K562 (cell line): Measurements from ENCODE around the gene LYRM1. TPM values are rescaled to one million over a fixed set of nuclear protein-coding genes. Genes with fewer than 3 reads are reported as not detected.

Experiments used
- ATAC-seq: fragments of 200-7000 bp; cut with Tn5 transposase; 3 replicates; pipeline ENCODE4 v1.9.1; 2020; ENCODE audit warnings: moderate library complexity
- BruUV-seq: library from RNA; stranded (reverse); fragments of 400-500 nt; replicated peaks from 2 replicates; lab custom pipeline; 2021; lab: Mats Ljungman, UMichigan
- CTCF ChIA-PET: fragments of 300-600 bp; formaldehyde crosslinking; extraction: SDS; loops from one replicate; lab custom pipeline; 2021; ENCODE audit warnings: low intra/inter-chr PET ratio; lab: Yijun Ruan, JAX
- POLR2A ChIA-PET: fragments of 300-600, 350-650 bp; sonication (Branson Sonifier 250); formaldehyde crosslinking; extraction: SDS; loops from one replicate; lab custom pipeline; 2021; ENCODE audit warnings: antibody characterized with exemption, inconsistent platforms; lab: Yijun Ruan, JAX
- DNase-seq, 4 experiments: peaks; one replicate each; pipeline versions ENCODE4 v3.0.0 to v3.0.0-alpha.2; 2011 to 2018; ENCODE audit warnings: low spot score in 3 of 4, mixed read lengths in 3 of 4; ENCODE audit errors: extremely low read depth in 1 of 4
- FAIRE-seq: peaks from 2 replicates; lab custom pipeline; 2011; peaks lifted over from hg19 to GRCh38; lab: Jason Lieb, UNC
- H2AFZ ChIP-seq: 2 replicates; pipeline ENCODE4 v1.6.0; 2011; ENCODE audit warnings: low read depth, low read length, control low read depth, inconsistent platforms
- H3K27ac ChIP-seq: fragments of 200-600 bp; 3 replicates; pipeline ENCODE4 v1.8.0; 2011; ENCODE audit warnings: low read depth, mild to moderate bottlenecking, control low read depth, inconsistent platforms, low read length, moderate library complexity, mixed read lengths; ENCODE audit errors: extremely low read depth
- H3K27me3 ChIP-seq, 2 experiments: fragments of 300-600 bp in 1 of 2; 2 replicates in 1 of 2; 3 replicates in 1 of 2; pipeline versions ENCODE4 v1.6.0 to v1.8.0; 2011; ENCODE audit warnings: inconsistent platforms in 2 of 2, low read length in 2 of 2, mild to moderate bottlenecking in 1 of 2, mixed read lengths in 1 of 2, moderate library complexity in 1 of 2; ENCODE audit not compliant: control insufficient read depth in 2 of 2, insufficient read depth in 2 of 2
- H3K36me3 ChIP-seq: fragments of 300-600 bp; 3 replicates; pipeline ENCODE4 v1.8.0; 2011; ENCODE audit warnings: mild to moderate bottlenecking, low read length, inconsistent platforms; ENCODE audit not compliant: control insufficient read depth, insufficient read depth
- H3K4me1 ChIP-seq, 2 experiments: fragments of 200-600 bp in 1 of 2; replicated peaks in 1 of 2; 2 replicates in 1 of 2; 3 replicates in 1 of 2; pipeline versions ENCODE4 v1.5.1 to v1.8.0; 2011; ENCODE audit warnings: inconsistent platforms in 2 of 2, low read length in 2 of 2, mild to moderate bottlenecking in 1 of 2, mixed read lengths in 1 of 2, moderate library complexity in 1 of 2; ENCODE audit not compliant: control insufficient read depth in 2 of 2, insufficient read depth in 2 of 2
- H3K4me2 ChIP-seq: 2 replicates; pipeline ENCODE4 v1.6.1; 2011; ENCODE audit warnings: low read length, control low read depth, inconsistent platforms, mixed read lengths; ENCODE audit not compliant: insufficient read depth
- H3K4me3 ChIP-seq: fragments of 200-600 bp; sonication (generic), shearing (Covaris generic); 2 replicates; pipeline ENCODE4 v1.5.1; 2016; ENCODE audit warnings: control low read depth, inconsistent platforms
- H3K79me2 ChIP-seq: fragments of 200-600 bp; 3 replicates; pipeline ENCODE4 v1.8.0; 2011; ENCODE audit warnings: low read length, inconsistent platforms; ENCODE audit not compliant: control insufficient read depth, insufficient read depth
- H3K9ac ChIP-seq, 2 experiments: 2 replicates each; pipeline versions ENCODE4 v1.6.0 to v1.6.1; 2011; ENCODE audit warnings: low read depth in 2 of 2, low read length in 2 of 2, control low read depth in 1 of 2, inconsistent platforms in 1 of 2, mild to moderate bottlenecking in 1 of 2, mixed read lengths in 1 of 2; ENCODE audit not compliant: insufficient read depth in 1 of 2
- H3K9me1 ChIP-seq: one replicate; pipeline ENCODE4 v1.6.0; 2011; ENCODE audit warnings: inconsistent platforms, mild to moderate bottlenecking, low read length, moderate library complexity; ENCODE audit not compliant: control insufficient read depth, insufficient read depth
- H3K9me3 ChIP-seq: replicated peaks from 2 replicates; pipeline ENCODE4 v1.5.1; 2011; ENCODE audit warnings: low read depth, low read length, inconsistent platforms; ENCODE audit not compliant: control insufficient read depth, insufficient read depth
- H4K20me1 ChIP-seq: replicated peaks from 2 replicates; pipeline ENCODE4 v1.6.1; 2011; ENCODE audit warnings: low read length, inconsistent platforms, mixed read lengths; ENCODE audit not compliant: control insufficient read depth, insufficient read depth
- ARID1B ChIP-seq: fragments of 450-650 bp; IDR thresholded peaks from 2 replicates; pipeline ENCODE4 v1.6.1; 2016; ENCODE audit warnings: antibody characterized with exemption, mild to moderate bottlenecking, inconsistent platforms
- BMI1 ChIP-seq: fragments of 150-350 bp; IDR thresholded peaks from 2 replicates; pipeline ENCODE4 v1.6.1; 2014; ENCODE audit warnings: low read length
- KLF6 ChIP-seq: fragments of 250-450 bp; sonication (Bioruptor Pico); IDR thresholded peaks from 2 replicates; pipeline ENCODE4 v1.4.0; 2020; ENCODE audit warnings: mild to moderate bottlenecking, moderate library complexity, borderline replicate concordance
- NR2C1 ChIP-seq, 2 experiments: fragments of 450-650 bp; IDR thresholded peaks; 2 replicates each; pipeline ENCODE4 v1.6.1; 2017; ENCODE audit warnings: mild to moderate bottlenecking in 2 of 2, antibody characterized with exemption in 1 of 2, inconsistent platforms in 1 of 2, missing compliant biosample characterization in 1 of 2, missing genetic modification characterization in 1 of 2
- RBBP5 ChIP-seq: fragments of 200-600 bp; sonication (generic); IDR thresholded peaks from 2 replicates; pipeline ENCODE4 v1.6.1; 2012; ENCODE audit warnings: borderline replicate concordance, mild to moderate bottlenecking, low read length, control low read depth, inconsistent platforms; ENCODE audit not compliant: insufficient read depth, poor library complexity, severe bottlenecking
- RBFOX2 ChIP-seq: fragments of 200-400 bp; formaldehyde crosslinking; IDR thresholded peaks from 2 replicates; pipeline ENCODE4 v1.6.1; 2017; ENCODE audit warnings: low read depth, mild to moderate bottlenecking, low read length, moderate library complexity
- SIN3A ChIP-seq, 2 experiments: fragments of 150-350 bp in 1 of 2; IDR thresholded peaks; 2 replicates each; pipeline ENCODE4 v1.6.1; 2011 to 2016; ENCODE audit warnings: borderline replicate concordance in 2 of 2, low read depth in 2 of 2, low read length in 2 of 2, mild to moderate bottlenecking in 2 of 2, moderate library complexity in 2 of 2; ENCODE audit not compliant: control insufficient read depth in 1 of 2
- ZNF589 ChIP-seq: fragments of 200-800 bp; sonication (Bioruptor generic); IDR thresholded peaks from 2 replicates; pipeline ENCODE4 v1.6.1; 2016; ENCODE audit warnings: low read depth, missing genetic modification characterization, missing compliant biosample characterization
- WGBS: fragments of 100-300 bp; shearing (Covaris generic); methylation state at CpG from one replicate; pipeline ENCODE4 v1.1.6; 2016; ENCODE audit warnings: low coverage, mixed read lengths; ENCODE audit not compliant: insufficient coverage; ENCODE audit errors: missing lambda C conversion rate; 5-methylcytosine and 5-hydroxymethylcytosine counted together
- in situ Hi-C: fragments of 300-500 bp; cut with MboI; formaldehyde crosslinking; loops from 4 replicates; pipeline ENCODE4 v1.15.0; 2018; ENCODE audit warnings: inconsistent platforms, mixed read lengths
- intact Hi-C: fragments of 100-400 bp; cut with micrococcal nuclease; formaldehyde crosslinking; loops from 2 replicates; pipeline ENCODE4 v1.14.2; 2022
- polyA plus RNA-seq, 8 experiments: library from polyadenylated mRNA; depleted of rRNA in 4 of 8; stranded (reverse) in 5 of 8; unstranded in 3 of 8; fragments of >200 nt; fragmentation: Nextera tagmentation in 2 of 8; fragmentation: Illumina TruSeq in 1 of 8; extraction: Ambion mirVana in 2 of 8; extraction: Trizol in 1 of 8; gene quantifications; 2 replicates each; pipeline versions ENCODE4 v1.2.1 to v1.2.3, GENCODE V29; 2011 to 2014; ENCODE audit warnings: inconsistent platforms in 1 of 8, missing spikeins in 1 of 8
- total RNA-seq, 7 experiments: library from RNA; depleted of rRNA in 6 of 7; stranded (reverse); fragments of >200 nt in 6 of 7; fragmentation: Illumina TruSeq in 2 of 7; extraction: Trizol in 2 of 7; gene quantifications; 2 replicates each; pipeline versions ENCODE4 v1.2.1 to v1.2.3, GENCODE V29; 2011 to 2021; ENCODE audit warnings: low replicate concordance in 1 of 7
- TF ChIP-seq, protein P1 (sequence below), 2 experiments: IDR thresholded peaks; 2 replicates each; pipeline ENCODE4 v1.6.1; 2012; ENCODE audit warnings: improper control_type of control experiment in 2 of 2, low read depth in 2 of 2, low read length in 2 of 2, borderline replicate concordance in 1 of 2
- TF ChIP-seq, protein P2 (sequence below): fragments of 200-400 bp; formaldehyde crosslinking; IDR thresholded peaks from 2 replicates; pipeline ENCODE4 v1.6.1; 2017; ENCODE audit warnings: mild to moderate bottlenecking, low read depth, low read length, moderate library complexity
- TF ChIP-seq, protein P3 (sequence below): sonication (generic); formaldehyde crosslinking; IDR thresholded peaks from 2 replicates; pipeline ENCODE4 v1.8.1; 2023; ENCODE audit warnings: mild to moderate bottlenecking, missing genetic modification reagents, moderate library complexity
- TF ChIP-seq, protein P4 (sequence below): fragments of 450-650 bp; IDR thresholded peaks from 2 replicates; pipeline ENCODE4 v1.6.1; 2016; ENCODE audit warnings: borderline replicate concordance

LYRM1 gene
- total and polyA plus RNA-seq, 9 of the 15 experiments (the other 6 are each of a cell fraction or from before 2014, with no cell fraction given), result 17.5 to 44.1 (median 32.7) TPM

DNA sequence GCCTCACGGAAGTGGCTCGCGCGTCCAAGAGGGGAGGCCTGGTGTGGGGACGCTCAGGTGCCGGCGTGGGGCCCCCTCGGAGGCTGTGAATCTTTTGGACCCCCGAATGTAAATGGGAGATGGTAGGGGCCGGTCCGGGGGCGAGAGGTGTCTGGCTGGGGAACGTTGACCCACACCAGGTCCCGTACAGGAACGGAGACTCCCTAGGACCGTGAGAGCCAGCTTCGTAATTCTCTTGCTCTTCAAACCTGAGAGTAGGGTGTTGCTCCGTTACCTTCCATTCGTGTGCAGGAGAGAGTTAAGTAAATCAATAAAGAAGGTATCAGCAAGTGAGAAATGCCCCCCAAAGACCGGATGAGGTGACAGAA, 481 bp downstream of the LYRM1 start:
- 1% methylated on average over 15 of the region's 20 CpGs for WGBS
- TF ChIP-seq SIN3A (IDR thresholded peaks at IDR 0.05; ENCODE audit: borderline replicate concordance in 2 of 2, control insufficient read depth in 1 of 2, low read depth in 2 of 2, low read length in 2 of 2) (0 out of 4 replicates have a peak, but pooled peaks of 1 of the 2 experiments have one; percentile 11), ZNF589 (CRISPR knock-in tag) (no peak), RBBP5 (peak; percentile 18), NR2C1 (IDR thresholded peaks at IDR 0.05) (no peak), NR2C1 (tag; IDR thresholded peaks at IDR 0.05) (0 out of 2 replicates have a peak, but pooled peaks have one; percentile 1), KLF6 (CRISPR knock-in tag) (no peak), BMI1 (no peak), RBFOX2 (peak; percentile 81), ARID1B (no peak)
- TF ChIP-seq, protein P1, sequence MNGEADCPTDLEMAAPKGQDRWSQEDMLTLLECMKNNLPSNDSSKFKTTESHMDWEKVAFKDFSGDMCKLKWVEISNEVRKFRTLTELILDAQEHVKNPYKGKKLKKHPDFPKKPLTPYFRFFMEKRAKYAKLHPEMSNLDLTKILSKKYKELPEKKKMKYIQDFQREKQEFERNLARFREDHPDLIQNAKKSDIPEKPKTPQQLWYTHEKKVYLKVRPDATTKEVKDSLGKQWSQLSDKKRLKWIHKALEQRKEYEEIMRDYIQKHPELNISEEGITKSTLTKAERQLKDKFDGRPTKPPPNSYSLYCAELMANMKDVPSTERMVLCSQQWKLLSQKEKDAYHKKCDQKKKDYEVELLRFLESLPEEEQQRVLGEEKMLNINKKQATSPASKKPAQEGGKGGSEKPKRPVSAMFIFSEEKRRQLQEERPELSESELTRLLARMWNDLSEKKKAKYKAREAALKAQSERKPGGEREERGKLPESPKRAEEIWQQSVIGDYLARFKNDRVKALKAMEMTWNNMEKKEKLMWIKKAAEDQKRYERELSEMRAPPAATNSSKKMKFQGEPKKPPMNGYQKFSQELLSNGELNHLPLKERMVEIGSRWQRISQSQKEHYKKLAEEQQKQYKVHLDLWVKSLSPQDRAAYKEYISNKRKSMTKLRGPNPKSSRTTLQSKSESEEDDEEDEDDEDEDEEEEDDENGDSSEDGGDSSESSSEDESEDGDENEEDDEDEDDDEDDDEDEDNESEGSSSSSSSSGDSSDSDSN (IDR thresholded peaks at IDR 0.05; ENCODE audit: borderline replicate concordance in 1 of 2, low read depth in 2 of 2, low read length in 2 of 2), result 0 out of 4 replicates have a peak, but pooled peaks of 1 of the 2 experiments have one; percentile 43
- TF ChIP-seq, protein P2, sequence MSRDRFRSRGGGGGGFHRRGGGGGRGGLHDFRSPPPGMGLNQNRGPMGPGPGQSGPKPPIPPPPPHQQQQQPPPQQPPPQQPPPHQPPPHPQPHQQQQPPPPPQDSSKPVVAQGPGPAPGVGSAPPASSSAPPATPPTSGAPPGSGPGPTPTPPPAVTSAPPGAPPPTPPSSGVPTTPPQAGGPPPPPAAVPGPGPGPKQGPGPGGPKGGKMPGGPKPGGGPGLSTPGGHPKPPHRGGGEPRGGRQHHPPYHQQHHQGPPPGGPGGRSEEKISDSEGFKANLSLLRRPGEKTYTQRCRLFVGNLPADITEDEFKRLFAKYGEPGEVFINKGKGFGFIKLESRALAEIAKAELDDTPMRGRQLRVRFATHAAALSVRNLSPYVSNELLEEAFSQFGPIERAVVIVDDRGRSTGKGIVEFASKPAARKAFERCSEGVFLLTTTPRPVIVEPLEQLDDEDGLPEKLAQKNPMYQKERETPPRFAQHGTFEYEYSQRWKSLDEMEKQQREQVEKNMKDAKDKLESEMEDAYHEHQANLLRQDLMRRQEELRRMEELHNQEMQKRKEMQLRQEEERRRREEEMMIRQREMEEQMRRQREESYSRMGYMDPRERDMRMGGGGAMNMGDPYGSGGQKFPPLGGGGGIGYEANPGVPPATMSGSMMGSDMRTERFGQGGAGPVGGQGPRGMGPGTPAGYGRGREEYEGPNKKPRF, result no peak
- TF ChIP-seq, protein P3, sequence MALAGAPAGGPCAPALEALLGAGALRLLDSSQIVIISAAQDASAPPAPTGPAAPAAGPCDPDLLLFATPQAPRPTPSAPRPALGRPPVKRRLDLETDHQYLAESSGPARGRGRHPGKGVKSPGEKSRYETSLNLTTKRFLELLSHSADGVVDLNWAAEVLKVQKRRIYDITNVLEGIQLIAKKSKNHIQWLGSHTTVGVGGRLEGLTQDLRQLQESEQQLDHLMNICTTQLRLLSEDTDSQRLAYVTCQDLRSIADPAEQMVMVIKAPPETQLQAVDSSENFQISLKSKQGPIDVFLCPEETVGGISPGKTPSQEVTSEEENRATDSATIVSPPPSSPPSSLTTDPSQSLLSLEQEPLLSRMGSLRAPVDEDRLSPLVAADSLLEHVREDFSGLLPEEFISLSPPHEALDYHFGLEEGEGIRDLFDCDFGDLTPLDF (CRISPR knock-in tag), result 0 out of 2 replicates have a peak, but pooled peaks have one; percentile 21
- TF ChIP-seq, protein P4, sequence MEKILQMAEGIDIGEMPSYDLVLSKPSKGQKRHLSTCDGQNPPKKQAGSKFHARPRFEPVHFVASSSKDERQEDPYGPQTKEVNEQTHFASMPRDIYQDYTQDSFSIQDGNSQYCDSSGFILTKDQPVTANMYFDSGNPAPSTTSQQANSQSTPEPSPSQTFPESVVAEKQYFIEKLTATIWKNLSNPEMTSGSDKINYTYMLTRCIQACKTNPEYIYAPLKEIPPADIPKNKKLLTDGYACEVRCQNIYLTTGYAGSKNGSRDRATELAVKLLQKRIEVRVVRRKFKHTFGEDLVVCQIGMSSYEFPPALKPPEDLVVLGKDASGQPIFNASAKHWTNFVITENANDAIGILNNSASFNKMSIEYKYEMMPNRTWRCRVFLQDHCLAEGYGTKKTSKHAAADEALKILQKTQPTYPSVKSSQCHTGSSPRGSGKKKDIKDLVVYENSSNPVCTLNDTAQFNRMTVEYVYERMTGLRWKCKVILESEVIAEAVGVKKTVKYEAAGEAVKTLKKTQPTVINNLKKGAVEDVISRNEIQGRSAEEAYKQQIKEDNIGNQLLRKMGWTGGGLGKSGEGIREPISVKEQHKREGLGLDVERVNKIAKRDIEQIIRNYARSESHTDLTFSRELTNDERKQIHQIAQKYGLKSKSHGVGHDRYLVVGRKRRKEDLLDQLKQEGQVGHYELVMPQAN, result no peak

More for the DNA sequence above, 481 bp downstream of the LYRM1 start:
- ChIA-PET CTCF (no interaction called here), POLR2A (interaction anchor here (0.7 to 2.5 kb wide), 9 partner anchors 10 to 67 kb away, joined by 3 to 19 read pairs (median 5); no protein-coding TSS in a partner anchor)
- peaks cover 11% of the 10 kb centered on the region; the same call in 1 of the 3 replicates for H3K36me3 ChIP-seq
- peak overlapping the region; percentile 92 for H3K27ac ChIP-seq
- H3K9me3 ChIP-seq, result no peaks in the 10 kb centered on the region
- ATAC-seq, result peak; percentile 21
- in situ Hi-C loops, result no loop called here
- H3K9ac ChIP-seq, result peak overlapping the region; percentile 92 to 94
- peak overlapping the region; percentile 91 for H3K4me2 ChIP-seq
- no peaks in the 10 kb centered on the region for H3K27me3 ChIP-seq
- H3K4me3 ChIP-seq, result peak overlapping the region; percentile 85
- no peaks in the 10 kb centered on the region for H3K9me1 ChIP-seq
- H3K79me2 ChIP-seq, result peaks cover 41% of the 10 kb centered on the region
- H2AFZ ChIP-seq, result peak overlapping the region; percentile 92
- intact Hi-C loops, result loop anchor here (5.0 kb wide), 2 partner anchors 46 to 49 kb away; no protein-coding TSS in a partner anchor
- H3K4me1 ChIP-seq, result peaks cover 32 to 50% of the 10 kb centered on the region in 2 experiments
- H4K20me1 ChIP-seq, result no peaks in the 10 kb centered on the region
- no peak for FAIRE-seq
- TSS peak; percentile 64 for BruUV-seq
- no peak for DNase-seq
